ENCODE results near the gene EPS15. TPM values are rescaled to one million over a fixed set of nuclear protein-coding genes. Genes with fewer than 3 reads are reported as not detected.

The EPS15 gene
- polyA plus RNA-seq: 74.0 and 113 TPM in 2 replicates

DNA sequence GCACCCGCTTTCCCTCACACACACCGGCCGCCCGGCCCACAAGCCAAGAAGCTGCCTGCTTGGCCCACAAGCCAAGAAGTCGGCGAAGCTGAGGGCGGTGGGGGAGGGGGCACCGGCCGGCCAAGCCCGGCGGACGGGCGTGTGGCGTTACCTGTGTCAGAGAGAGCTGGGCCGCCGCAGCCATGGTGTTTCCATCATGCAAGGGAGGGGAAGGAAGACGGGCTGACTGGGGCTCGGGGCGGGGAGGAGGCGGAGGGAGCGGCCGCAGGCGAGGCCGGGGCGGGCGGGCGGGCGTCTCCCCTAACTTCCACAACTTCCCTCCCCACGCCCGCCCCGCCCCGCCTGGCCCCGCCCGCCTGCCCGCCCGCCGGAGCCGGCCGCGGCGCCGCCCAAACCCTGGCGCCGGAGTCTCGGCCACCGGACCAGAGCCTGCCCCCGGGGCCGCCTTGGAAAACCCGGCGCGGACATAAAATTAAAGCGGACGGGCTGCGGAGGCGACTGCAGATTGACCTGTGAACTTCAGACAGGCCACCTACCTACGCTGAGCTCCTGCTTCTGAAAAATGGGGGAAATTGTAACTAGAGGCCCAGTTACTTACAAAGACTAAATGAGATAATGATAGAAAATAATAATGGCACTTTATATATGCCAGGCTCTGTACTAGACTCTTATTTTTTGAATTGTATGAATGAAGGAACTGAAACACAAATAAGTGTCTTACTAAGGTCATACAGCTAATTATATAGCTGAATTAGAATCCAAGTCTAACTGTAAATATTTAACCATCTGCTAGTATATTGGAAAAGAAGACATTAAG, at the start of gene EPS15:
Gene EPS15 (minus strand): TSS at position 219 of the 817 bp plus-strand sequence. CDS start 35 bp downstream, at position 184.

DNA sequence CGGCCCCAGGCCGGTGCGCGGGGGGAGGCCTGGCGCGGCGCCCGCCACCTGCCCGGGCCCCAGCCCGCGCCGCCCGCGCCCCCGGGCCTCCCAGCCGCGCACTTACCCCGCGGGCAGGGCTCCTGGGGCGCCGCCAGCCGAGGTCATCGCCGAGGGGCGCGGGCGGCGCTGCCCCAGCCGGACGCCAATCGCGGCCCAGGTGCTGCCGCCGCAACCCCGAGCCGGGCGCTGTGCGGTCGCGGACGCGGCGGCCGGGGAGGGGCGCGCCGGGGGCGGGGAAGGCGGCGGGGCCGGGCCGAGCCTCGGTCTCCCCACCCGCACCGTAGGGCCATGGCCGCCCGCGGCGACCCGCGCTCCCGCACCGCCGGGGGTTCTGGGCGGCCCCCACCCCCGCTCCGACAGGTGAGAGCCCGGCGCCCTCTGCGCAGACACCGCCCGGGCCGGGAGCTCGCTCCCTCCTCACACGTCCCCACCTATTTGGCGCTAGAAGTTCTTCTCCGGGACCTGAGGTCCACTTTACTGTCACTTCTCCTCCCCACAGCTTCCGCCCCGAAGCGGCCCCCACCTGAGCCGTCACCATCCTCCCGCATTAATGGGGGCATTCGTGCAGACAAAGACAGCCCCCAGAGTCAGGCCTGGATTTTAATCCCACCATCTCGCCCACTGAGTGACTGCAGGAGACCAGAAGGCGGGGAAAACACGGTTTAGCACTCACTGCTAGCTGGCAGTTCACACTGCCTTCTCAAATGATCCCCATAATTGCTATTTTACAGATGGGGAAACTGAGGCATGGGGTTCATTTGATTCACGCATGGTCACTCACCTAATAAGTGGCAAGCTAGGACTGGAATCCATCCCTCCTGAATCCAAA, 188.5 kb downstream of the EPS15 start, which contains the start of gene TTC39A:
Gene TTC39A (minus strand): TSS at position 232 of the 871 bp plus-strand sequence. CDS start 85 bp downstream, at position 147.

Other genes starting within 250 kb of the EPS15 start
- 2.2 and 6.9 TPM in 2 replicates for gene TTC39A, start 188.7 kb downstream of the EPS15 start, polyA plus RNA-seq
- gene OSBPL9, start 97.8 kb upstream of the EPS15 start, polyA plus RNA-seq: 29.2 and 38.2 TPM in 2 replicates